SK-N-SH (cell line): ENCODE results near the gene CNDP2. TPM values are rescaled to one million over a fixed set of nuclear protein-coding genes. Genes with fewer than 3 reads are reported as not detected.

Experiments used
- CTCF ChIA-PET: fragments of 300-600, 350-600 bp; formaldehyde crosslinking; extraction: SDS; loops from one replicate; lab custom pipeline; 2021; lab: Yijun Ruan, JAX
- POLR2A ChIA-PET: fragments of 350-600 bp; sonication (Branson Sonifier 250); formaldehyde crosslinking; extraction: SDS; loops from one replicate; lab custom pipeline; 2020; ENCODE audit warnings: antibody characterized with exemption, inconsistent platforms; lab: Yijun Ruan, JAX
- DNase-seq: peaks from one replicate; pipeline ENCODE4 v3.0.0; 2012
- H2AFZ ChIP-seq: fragments of 200-600 bp; sonication (generic); 2 replicates; pipeline ENCODE4 v1.8.1; 2016; ENCODE audit warnings: antibody characterized with exemption, mild to moderate bottlenecking, low read depth
- H3F3A ChIP-seq: fragments of 200-600 bp; sonication (generic); replicated peaks from 2 replicates; pipeline ENCODE3; 2016; ENCODE audit warnings: antibody characterized with exemption, mild to moderate bottlenecking; ENCODE audit not compliant: insufficient read depth
- H3K27ac ChIP-seq, 2 experiments: fragments of 200-500 bp in 1 of 2; fragments of 200-600 bp in 1 of 2; sonication (Bioruptor generic) in 1 of 2; sonication (generic), shearing (Covaris generic) in 1 of 2; 2 replicates each; pipeline versions ENCODE4 v1.5.1 to v1.6.1; 2014 to 2016; ENCODE audit warnings: low read depth in 2 of 2, inconsistent platforms in 1 of 2, low read length in 1 of 2, mild to moderate bottlenecking in 1 of 2, mixed read lengths in 1 of 2
- H3K27me3 ChIP-seq: fragments of 200-600 bp; sonication (generic), shearing (Covaris generic); 2 replicates; pipeline ENCODE4 v1.6.1; 2016; ENCODE audit warnings: mixed run types; ENCODE audit not compliant: insufficient read depth
- H3K36me3 ChIP-seq, 2 experiments: fragments of 200-500 bp in 1 of 2; fragments of 200-600 bp in 1 of 2; sonication (Bioruptor generic) in 1 of 2; sonication (generic) in 1 of 2; replicated peaks in 1 of 2; 2 replicates each; pipeline versions ENCODE3 to v1.5.1; 2014 to 2016; ENCODE audit warnings: low read length in 1 of 2, mild to moderate bottlenecking in 1 of 2; ENCODE audit not compliant: insufficient read depth in 2 of 2, control insufficient read depth in 1 of 2
- H3K4me1 ChIP-seq, 2 experiments: fragments of 200-500 bp in 1 of 2; fragments of 200-600 bp in 1 of 2; sonication (Bioruptor generic) in 1 of 2; sonication (generic), shearing (Covaris generic) in 1 of 2; 2 replicates each; pipeline versions ENCODE4 v1.5.1 to v1.6.1; 2014 to 2016; ENCODE audit warnings: low read depth in 1 of 2, low read length in 1 of 2, mixed run types in 1 of 2; ENCODE audit not compliant: insufficient read depth in 2 of 2, control insufficient read depth in 1 of 2
- H3K4me2 ChIP-seq: fragments of 200-600 bp; sonication (generic), shearing (Covaris generic); 2 replicates; pipeline ENCODE4 v1.6.1; 2017; ENCODE audit warnings: mixed run types
- H3K4me3 ChIP-seq, 2 experiments: fragments of 200-500 bp in 1 of 2; fragments of 200-600 bp in 1 of 2; sonication (Bioruptor generic) in 1 of 2; sonication (generic), shearing (Covaris generic) in 1 of 2; 2 replicates each; pipeline versions ENCODE4 v1.5.1 to v1.8.1; 2014 to 2016; ENCODE audit warnings: low read depth in 2 of 2, inconsistent platforms in 1 of 2, low read length in 1 of 2, mild to moderate bottlenecking in 1 of 2, mixed read lengths in 1 of 2, moderate library complexity in 1 of 2
- H3K79me2 ChIP-seq: fragments of 200-600 bp; sonication (generic); 2 replicates; pipeline ENCODE4 v1.8.1; 2017; ENCODE audit warnings: mild to moderate bottlenecking; ENCODE audit not compliant: insufficient read depth
- H3K9ac ChIP-seq: fragments of 200-600 bp; sonication (generic); 2 replicates; pipeline ENCODE4 v1.6.1; 2017; ENCODE audit warnings: mixed run types
- H3K9me2 ChIP-seq: fragments of 200-600 bp; sonication (generic); 2 replicates; pipeline ENCODE4 v1.6.1; 2017; ENCODE audit warnings: mixed run types
- H3K9me3 ChIP-seq: fragments of 200-600 bp; sonication (generic); 2 replicates; pipeline ENCODE4 v1.6.1; 2017; ENCODE audit warnings: mixed run types, mild to moderate bottlenecking, moderate library complexity
- H4K20me1 ChIP-seq: fragments of 200-600 bp; sonication (generic); 2 replicates; pipeline ENCODE4 v1.6.1; 2017; ENCODE audit warnings: mild to moderate bottlenecking, mixed run types; ENCODE audit not compliant: insufficient read depth
- CHD2 ChIP-seq: fragments of 150-350 bp; IDR thresholded peaks from 2 replicates; pipeline ENCODE4 v1.6.1; 2018; ENCODE audit warnings: low read length; ENCODE audit not compliant: partially characterized antibody
- CTCF ChIP-seq: fragments of 200-600 bp; sonication (generic); IDR thresholded peaks from 2 replicates; pipeline ENCODE4 v1.6.1; 2017; ENCODE audit warnings: antibody characterized with exemption, mild to moderate bottlenecking, moderate library complexity
- EP300 ChIP-seq, 2 experiments: IDR thresholded peaks; 2 replicates each; pipeline versions ENCODE4 v1.4.0 to v1.6.1; 2012; ENCODE audit warnings: borderline replicate concordance in 1 of 2, low read depth in 1 of 2, low read length in 1 of 2
- EZH2phosphoT487 ChIP-seq: fragments of 200-600 bp; sonication (generic); IDR thresholded peaks from 2 replicates; pipeline ENCODE4 v1.6.1; 2017; ENCODE audit warnings: low read depth, mixed run types, mild to moderate bottlenecking, antibody characterized with exemption, moderate library complexity, borderline replicate concordance
- FOSL2 ChIP-seq: IDR thresholded peaks from 2 replicates; pipeline ENCODE4 v1.4.0; 2012; ENCODE audit warnings: low read depth, mild to moderate bottlenecking, moderate library complexity, borderline replicate concordance
- FOXM1 ChIP-seq: IDR thresholded peaks from 2 replicates; pipeline ENCODE4 v1.4.0; 2012; ENCODE audit warnings: low read depth, mild to moderate bottlenecking
- GATA2 ChIP-seq: sonication (generic); formaldehyde crosslinking; IDR thresholded peaks from 2 replicates; pipeline ENCODE4 v1.5.0; 2020; ENCODE audit warnings: mild to moderate bottlenecking, missing genetic modification reagents
- MAX ChIP-seq: IDR thresholded peaks from 2 replicates; pipeline ENCODE4 v1.4.0; 2012; ENCODE audit warnings: low read depth
- MEF2A ChIP-seq: IDR thresholded peaks from 2 replicates; pipeline ENCODE4 v1.4.0; 2012; ENCODE audit warnings: low read depth, borderline replicate concordance
- MXI1 ChIP-seq: IDR thresholded peaks from 2 replicates; pipeline ENCODE4 v1.6.1; 2012; ENCODE audit warnings: mild to moderate bottlenecking, low read depth, low read length, improper control_type of control experiment
- NFIC ChIP-seq: IDR thresholded peaks from 2 replicates; pipeline ENCODE4 v1.4.0; 2012; ENCODE audit warnings: borderline replicate concordance
- RAD21 ChIP-seq: IDR thresholded peaks from 2 replicates; pipeline ENCODE4 v1.6.1; 2012; ENCODE audit warnings: mild to moderate bottlenecking, low read length
- RFX5 ChIP-seq: IDR thresholded peaks from 2 replicates; pipeline ENCODE4 v1.6.1; 2012; ENCODE audit warnings: mild to moderate bottlenecking, improper control_type of control experiment, low read length
- RXRA ChIP-seq: IDR thresholded peaks from 2 replicates; pipeline ENCODE4 v1.4.0; 2012; ENCODE audit warnings: low read depth, mild to moderate bottlenecking, borderline replicate concordance
- SIN3A ChIP-seq: IDR thresholded peaks from 2 replicates; pipeline ENCODE4 v1.6.1; 2012; ENCODE audit warnings: low read depth, mild to moderate bottlenecking, low read length, moderate library complexity, borderline replicate concordance
- SMC3 ChIP-seq: IDR thresholded peaks from 2 replicates; pipeline ENCODE4 v1.6.1; 2012; ENCODE audit warnings: low read depth, low read length, improper control_type of control experiment
- TAF1 ChIP-seq: IDR thresholded peaks from 2 replicates; pipeline ENCODE4 v1.6.1; 2012; ENCODE audit warnings: low read depth, mild to moderate bottlenecking, low read length, moderate library complexity, borderline replicate concordance
- TEAD4 ChIP-seq: IDR thresholded peaks from 2 replicates; pipeline ENCODE4 v1.4.0; 2012; ENCODE audit warnings: mild to moderate bottlenecking, borderline replicate concordance; ENCODE audit not compliant: insufficient read depth
- USF2 ChIP-seq: fragments of 150-350 bp; IDR thresholded peaks from 2 replicates; pipeline ENCODE4 v1.6.1; 2017; ENCODE audit warnings: antibody characterized with exemption, low read length, low read depth, borderline replicate concordance
- ZBTB33 ChIP-seq: IDR thresholded peaks from 2 replicates; pipeline ENCODE4 v1.4.0; 2012; ENCODE audit warnings: low read depth, borderline replicate concordance
- WGBS: methylation state at CpG from one replicate; pipeline ENCODE4 v1.1.6; 2017; ENCODE audit warnings: low lambda C conversion rate; 5-methylcytosine and 5-hydroxymethylcytosine counted together
- polyA plus RNA-seq, 3 experiments: library from polyadenylated mRNA; depleted of rRNA; stranded (reverse); fragments of >200 nt; gene quantifications; 2 replicates each; pipeline ENCODE4 v1.2.3, GENCODE V29; 2012

CNDP2 gene
- polyA plus RNA-seq, 1 of the 3 experiments (the other 2 are of a cell fraction): 78.5 TPM

- no peaks in the 10 kb centered on the region for H3K9me3 ChIP-seq
- no peaks in the 10 kb centered on the region for H3K79me2 ChIP-seq
- H3F3A ChIP-seq: no peaks in the 10 kb centered on the region
- peaks cover 14 to 62% of the 10 kb centered on the region in 2 experiments for H3K36me3 ChIP-seq
- WGBS: 88% methylated on average over 18 of the region's 23 CpGs
- no peak overlapping the region for H2AFZ ChIP-seq
- H3K4me1 ChIP-seq: no peaks in the 10 kb centered on the region
- no peak overlapping the region for H3K4me2 ChIP-seq
- no peak for DNase-seq
- ChIA-PET POLR2A (no interaction called here), CTCF (no interaction called here)
- TF ChIP-seq MXI1 (no peak), RFX5 (no peak), FOXM1 (no peak), USF2 (no peak), MAX (no peak), EP300 (IDR thresholded peaks at IDR 0.05; ENCODE audit: borderline replicate concordance in 1 of 2, low read depth in 1 of 2, low read length in 1 of 2) (no peak), CHD2 (no peak), TEAD4 (no peak), MEF2A (no peak), TAF1 (no peak), RAD21 (no peak), FOSL2 (no peak), GATA2 (CRISPR knock-in tag) (no peak), SMC3 (no peak), CTCF (no peak), NFIC (no peak), EZH2phosphoT487 (no peak), RXRA (no peak), ZBTB33 (no peak), SIN3A (no peak)
- no peak overlapping the region for H3K27ac ChIP-seq
- H3K9me2 ChIP-seq: no peaks in the 10 kb centered on the region
- H4K20me1 ChIP-seq: no peaks in the 10 kb centered on the region
- no peaks in the 10 kb centered on the region for H3K27me3 ChIP-seq
- no peak overlapping the region for H3K4me3 ChIP-seq
- no peak overlapping the region for H3K9ac ChIP-seq
These were observed 11.1 kb downstream of the CNDP2 start for GRCh38 chr18:74507097-74507881.
